GM18505 (cell line): ENCODE data around the gene SLIT3.

Experiments used
- ATAC-seq: cut with Tn5 transposase; IDR thresholded peaks from one replicate; pipeline ENCODE4 v1.9.1; 2021; ENCODE audit not compliant: unreplicated experiment
- POLR2A ChIP-seq: IDR thresholded peaks from 4 replicates; pipeline ENCODE4 v1.6.1; 2011; ENCODE audit warnings: borderline replicate concordance; ENCODE audit not compliant: insufficient read depth, insufficient read length; ENCODE audit errors: extremely low read depth

Gene SLIT3

GRCh38 chr5:168899264-168899663 lies 401.7 kb downstream of the SLIT3 start:
- ATAC-seq: no peak
- TF ChIP-seq POLR2A: no peak

DNA sequence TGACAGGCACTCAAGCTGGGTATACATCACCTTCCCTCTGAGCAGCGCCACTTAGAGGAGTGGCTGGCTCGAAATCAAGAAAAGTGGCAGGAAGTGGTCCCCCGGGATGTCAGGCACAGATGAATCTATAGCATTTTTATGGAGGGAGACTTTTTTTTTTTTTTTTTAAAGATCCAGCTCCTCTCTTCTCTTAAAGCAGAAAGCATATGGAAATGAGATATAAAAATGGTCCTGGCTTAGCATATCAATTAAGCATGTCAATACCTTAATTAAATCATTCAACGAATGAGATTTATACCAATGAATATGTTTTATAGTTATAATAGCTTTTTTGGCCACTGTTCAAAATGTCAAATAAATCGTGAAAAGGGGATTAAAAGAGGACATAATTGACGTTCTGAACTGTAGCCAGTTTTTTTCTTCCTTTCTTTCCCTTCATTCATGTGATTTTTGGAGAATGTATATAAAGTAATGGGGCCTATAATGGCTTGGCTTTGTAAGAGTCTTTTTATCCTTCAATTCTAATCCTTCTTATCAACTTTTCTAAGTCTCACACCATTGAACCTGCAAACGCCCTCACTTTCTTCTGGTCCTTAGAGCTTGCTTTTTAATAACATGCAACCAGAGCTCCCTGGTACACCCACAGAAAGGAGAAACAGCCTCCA lies 402.6 kb downstream of the SLIT3 start:
- ATAC-seq: no peak
- TF ChIP-seq POLR2A: no peak

GRCh38 chr5:168897387-168898122 lies 403.4 kb downstream of the SLIT3 start:
- ATAC-seq: no peak
- no peak for TF ChIP-seq POLR2A

- no peak for ATAC-seq
- TF ChIP-seq POLR2A: no peak
Measured at GRCh38 chr5:168895295-168896071, 405.5 kb downstream of the SLIT3 start.

GRCh38 chr5:168893283-168893682 lies 407.7 kb downstream of the SLIT3 start:
- ATAC-seq: no peak
- TF ChIP-seq POLR2A: no peak

DNA sequence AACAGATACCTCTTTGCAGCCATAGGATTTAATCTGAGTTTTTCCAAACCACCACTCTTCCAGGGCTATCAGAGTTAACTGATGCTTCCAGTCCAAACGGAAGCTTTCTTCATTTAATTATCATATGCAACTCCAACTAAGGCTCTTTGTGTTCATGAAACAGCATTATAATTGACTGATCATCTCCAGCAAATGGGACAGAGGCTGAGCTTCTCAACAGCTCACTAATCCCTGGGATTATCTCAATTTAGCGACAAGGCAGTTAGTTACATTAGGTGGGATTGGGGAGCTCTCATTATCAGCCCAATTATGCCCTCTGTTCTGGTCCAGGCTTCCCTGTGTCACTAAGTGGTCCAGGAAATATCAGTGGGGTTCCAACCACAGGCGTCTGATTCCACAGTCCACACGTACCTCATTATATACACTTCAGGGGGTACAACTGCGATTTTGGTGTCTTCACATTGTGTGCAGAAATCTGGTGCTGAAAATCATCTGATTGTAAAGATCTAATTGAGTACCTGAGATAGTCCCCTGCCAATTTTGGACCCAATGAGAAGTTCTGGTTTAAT lies 408.2 kb downstream of the SLIT3 start:
- TF ChIP-seq POLR2A: no peak
- no peak for ATAC-seq

- no peak for TF ChIP-seq POLR2A
- no peak for ATAC-seq
Measured at GRCh38 chr5:168890816-168891812, 409.8 kb downstream of the SLIT3 start.

DNA sequence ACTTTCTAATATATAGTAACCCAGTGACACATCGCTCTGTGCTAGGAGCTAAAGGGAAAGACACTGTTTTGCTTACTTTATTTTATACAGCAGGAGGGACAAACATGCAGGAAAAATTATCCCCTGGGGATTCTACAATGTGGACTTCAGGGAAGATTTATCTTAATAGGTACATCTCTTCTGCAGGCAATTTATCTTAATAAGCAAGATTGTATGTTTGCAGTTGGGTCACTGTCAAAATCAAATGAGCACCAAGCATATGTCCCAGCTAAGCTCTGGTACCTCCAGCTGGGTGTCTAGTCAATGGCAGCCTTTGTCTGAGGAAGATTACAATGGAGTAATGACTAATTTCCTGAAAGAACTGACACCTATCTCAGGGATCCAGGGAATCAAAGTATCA lies 411.9 kb downstream of the SLIT3 start:
- no peak for ATAC-seq
- TF ChIP-seq POLR2A: no peak

- no peak for ATAC-seq
- no peak for TF ChIP-seq POLR2A
Measured at GRCh38 chr5:168887931-168888330, 413.0 kb downstream of the SLIT3 start.

DNA sequence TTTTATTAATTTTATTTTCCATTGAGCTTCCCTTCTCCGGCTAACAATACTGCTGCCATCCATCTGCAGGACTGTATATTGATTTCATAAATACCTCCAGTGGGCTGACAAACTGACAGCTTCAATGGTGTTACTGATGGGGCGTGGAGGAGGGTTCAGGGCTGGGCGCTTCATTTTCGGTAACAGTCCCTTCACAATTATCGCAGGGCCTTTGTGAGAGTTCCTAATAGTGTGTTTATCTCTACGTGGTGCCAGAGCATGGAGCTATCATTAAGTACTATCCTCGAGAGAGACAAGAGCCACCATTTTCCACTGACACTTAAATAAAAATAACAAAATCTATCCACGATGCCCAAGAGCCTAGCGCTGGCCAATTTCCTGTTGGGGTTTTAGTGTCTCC lies 414.8 kb downstream of the SLIT3 start:
- no peak for TF ChIP-seq POLR2A

DNA sequence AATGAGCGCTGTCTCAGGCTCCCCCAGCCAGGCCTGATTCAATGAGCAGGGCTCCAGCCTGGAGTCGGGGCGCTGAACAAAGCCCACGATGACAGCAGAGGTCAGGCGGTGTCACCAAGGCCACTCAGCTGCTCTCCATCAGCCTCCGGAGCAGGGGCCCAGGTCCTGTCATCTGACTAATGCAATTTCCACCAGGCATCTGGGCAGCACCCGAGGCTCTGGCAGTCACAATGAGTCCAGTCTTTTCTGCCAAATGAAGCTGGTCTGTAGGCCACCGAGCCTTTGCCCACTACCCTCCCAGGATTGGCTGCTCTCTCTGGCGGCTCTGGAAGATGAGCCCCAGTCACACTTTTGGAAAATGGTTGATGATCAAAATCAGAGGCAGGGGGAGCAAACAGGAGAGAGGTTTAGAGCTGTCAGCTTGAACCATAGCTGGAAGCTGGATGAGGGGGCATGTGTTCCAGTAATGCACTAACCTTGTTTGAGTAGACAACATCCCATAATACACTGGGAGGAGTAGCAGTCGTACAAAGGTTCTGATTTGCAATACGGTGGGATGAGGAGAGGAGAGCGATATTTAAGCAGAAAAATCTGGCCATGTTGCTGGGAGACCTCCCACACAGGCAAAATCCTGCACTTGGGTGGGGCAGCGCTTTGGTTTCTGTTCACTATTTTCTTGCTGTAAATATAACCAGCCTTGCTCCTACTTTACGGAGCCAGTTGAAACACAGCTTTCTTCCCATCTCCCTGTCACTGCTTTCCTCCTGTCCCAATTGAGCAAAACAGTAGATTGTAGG lies 415.4 kb downstream of the SLIT3 start:
- ATAC-seq: no peak
- TF ChIP-seq POLR2A: no peak

More for the DNA sequence above, 414.8 kb downstream of the SLIT3 start:
- no peak for ATAC-seq

GRCh38 chr5:168883991-168884390 lies 416.9 kb downstream of the SLIT3 start:
- TF ChIP-seq POLR2A: no peak
- no peak for ATAC-seq
